Measurements from ENCODE around the gene ITGA11.

GRCh38 chr15:68337826-68338225 lies 94.1 kb downstream of the ITGA11 start:
- TF ChIP-seq GATA3 (IDR thresholded peaks at IDR 0.05; ENCODE audit: low read depth, low read length) (no peak), GATA2 (IDR thresholded peaks at IDR 0.05; ENCODE audit: low read depth, low read length) (no peak)

Data from SH-SY5Y (cell line).